Measurements from ENCODE around the gene LSS.

GRCh38 chr21:46205766-46206162, 22.8 kb downstream of the LSS start:
- TF ChIP-seq CTCF (IDR thresholded peaks at IDR 0.05) (no peak), EP300 (IDR thresholded peaks at IDR 0.05) (no peak)
